HG03175 (cell line): ENCODE results near the gene SRGAP2C.
"Not testable (repeated sequence)": the region's sequence is repeated elsewhere in the genome, so short reads cannot be mapped to it uniquely, and the experiment has no call there.

ENCODE experiments used
- ATAC-seq: cut with Tn5 transposase; IDR thresholded peaks from one replicate; pipeline ENCODE4 v1.9.1; 2021; ENCODE audit warnings: mild to moderate bottlenecking, moderate library complexity; ENCODE audit not compliant: unreplicated experiment

The SRGAP2C gene

DNA sequence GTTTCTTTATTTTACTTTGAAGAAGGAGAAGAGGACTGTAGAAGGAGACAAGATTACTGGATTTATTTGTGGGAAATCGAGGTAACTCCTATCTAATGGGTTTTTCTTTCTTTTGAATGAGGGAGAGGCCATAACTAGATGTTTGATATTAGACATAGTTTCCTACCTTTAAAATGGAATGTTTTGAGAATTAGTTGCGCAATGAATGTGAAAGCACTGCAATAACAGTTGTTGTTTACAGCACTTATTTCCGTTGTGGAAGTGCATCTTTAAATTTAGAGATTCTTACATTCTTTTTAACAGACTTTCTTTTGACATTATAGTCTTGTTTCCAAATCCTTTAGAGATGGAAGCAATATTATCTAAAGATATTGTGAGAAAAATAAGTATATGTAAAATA lies 229.0 kb downstream of the SRGAP2C start:
- ATAC-seq, result no peak

DNA sequence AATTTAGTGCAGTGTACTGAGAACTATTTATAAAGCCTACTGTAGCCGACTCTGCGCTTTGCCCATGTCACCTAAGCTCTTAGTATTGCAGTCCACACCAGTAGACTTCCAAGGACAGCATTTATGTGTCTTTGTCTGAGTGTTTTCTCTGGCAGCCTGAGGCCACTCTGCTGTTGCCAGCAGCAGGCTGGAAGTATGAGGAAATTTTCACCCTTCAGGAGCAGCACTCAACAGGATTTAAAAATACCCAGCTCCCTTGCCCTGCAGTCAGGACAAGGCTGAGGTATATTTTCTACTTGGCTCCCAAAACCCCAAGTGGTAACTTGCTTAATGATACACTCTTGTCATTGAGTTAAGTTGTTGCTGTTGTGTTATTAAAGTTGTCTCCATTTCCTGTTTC lies 230.1 kb downstream of the SRGAP2C start:
- no peak for ATAC-seq

DNA sequence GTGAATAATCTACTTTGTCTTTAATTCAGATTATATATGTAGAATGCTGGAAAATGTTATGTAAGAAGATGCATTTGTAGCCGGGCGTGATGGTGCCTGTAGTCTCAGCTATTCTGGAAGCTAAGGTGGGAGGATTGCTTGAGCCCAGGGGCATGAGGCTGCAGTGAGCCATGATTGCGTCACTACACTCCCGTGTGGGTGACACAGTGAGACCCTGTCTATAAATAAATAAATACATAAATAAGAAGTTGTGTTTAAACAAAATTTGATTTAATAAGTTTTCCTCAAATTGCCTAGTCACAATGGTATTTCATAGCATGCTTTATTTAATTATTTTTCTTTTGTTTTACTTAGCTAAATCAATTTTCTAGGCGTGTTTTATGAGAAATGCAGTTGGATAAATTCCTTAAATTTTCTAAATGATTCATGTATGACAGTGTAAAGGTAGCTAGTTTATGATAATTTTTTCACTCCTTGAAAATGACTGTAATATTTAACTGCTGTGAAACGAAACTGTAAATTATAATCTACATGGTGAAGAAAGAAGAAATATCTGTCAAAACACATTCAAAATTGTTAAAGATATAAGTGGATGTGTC lies 232.6 kb downstream of the SRGAP2C start:
- no peak for ATAC-seq

DNA sequence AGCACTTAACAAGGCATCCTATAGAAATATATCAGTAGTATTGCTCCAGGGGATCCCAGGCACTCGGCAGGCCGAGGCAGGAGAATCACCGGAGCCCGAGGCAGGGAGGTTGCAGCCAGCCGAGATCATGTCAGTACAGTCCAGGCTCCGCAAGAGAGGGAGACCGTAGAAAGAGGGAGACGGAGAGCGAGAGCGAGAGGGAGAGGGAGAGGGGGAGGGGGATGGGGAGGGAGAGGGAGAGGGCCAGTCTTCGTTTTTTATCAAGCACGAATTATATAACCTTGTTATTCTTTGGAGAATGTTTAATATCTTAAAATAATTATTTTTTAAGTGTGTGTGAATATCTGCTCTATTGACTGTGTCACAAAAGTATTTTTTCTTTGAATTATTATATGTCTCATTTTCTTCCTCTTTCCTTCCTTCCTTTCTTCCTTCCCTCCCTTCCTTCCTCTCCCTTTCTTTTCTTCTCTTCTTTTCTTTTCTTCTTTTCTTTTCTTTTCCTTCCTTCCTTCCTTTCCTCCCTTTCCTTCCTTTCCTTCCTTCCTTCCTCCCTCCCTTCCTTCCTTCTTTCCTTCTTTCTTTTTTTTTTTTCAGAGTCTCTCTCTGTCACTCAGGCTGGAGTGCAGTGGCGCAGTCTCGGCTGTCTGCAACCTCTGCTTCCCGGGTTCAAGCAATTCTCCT lies 233.7 kb downstream of the SRGAP2C start:
- ATAC-seq, result no peak

DNA sequence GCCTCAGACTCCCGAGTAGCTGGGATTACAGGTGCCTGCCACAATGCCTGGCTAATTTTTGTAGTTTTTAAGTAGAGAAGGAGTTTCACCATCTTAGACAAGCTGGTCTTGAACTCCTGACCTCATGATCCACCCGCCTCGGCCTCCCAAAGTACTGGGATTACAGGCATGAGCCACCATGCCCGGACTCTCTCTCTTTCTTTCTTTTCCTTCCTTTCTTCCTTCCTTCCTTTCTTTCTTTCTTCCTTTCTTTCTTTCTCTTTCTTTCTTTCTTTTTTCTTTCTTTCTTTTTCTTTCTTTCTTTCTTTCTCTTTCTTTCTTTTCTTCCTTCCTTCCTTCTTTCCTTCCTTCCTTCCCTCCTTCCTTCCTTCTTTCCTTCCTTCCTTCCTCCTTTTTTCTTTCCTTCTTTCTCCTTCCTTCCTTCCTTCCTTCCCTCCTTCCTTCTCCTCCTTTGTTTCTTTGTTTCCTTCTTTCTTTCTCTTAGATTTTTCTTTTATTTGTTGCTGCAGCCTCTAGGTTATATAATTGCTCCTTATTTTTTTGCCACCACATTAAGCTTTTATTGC lies 234.4 kb downstream of the SRGAP2C start:
- ATAC-seq, result not testable (repeated sequence)

DNA sequence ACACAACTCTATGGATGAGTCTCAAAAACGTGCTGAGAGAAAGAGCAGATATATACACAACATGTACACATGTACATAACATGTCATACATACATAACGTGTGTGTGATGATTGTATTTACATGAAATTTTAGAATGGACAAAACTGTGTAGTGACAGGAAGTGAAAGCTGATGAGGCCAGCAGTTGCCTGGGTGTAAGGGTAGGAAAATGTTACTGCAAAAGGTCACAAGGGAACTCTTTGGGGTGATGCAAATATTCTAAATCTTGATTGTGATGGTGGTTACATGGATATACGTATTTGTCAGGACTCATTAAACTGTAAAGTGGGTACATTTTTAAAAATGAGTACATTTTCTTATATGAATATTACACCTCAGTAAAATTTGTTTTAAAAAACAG lies 236.7 kb downstream of the SRGAP2C start:
- not testable (repeated sequence) for ATAC-seq

DNA sequence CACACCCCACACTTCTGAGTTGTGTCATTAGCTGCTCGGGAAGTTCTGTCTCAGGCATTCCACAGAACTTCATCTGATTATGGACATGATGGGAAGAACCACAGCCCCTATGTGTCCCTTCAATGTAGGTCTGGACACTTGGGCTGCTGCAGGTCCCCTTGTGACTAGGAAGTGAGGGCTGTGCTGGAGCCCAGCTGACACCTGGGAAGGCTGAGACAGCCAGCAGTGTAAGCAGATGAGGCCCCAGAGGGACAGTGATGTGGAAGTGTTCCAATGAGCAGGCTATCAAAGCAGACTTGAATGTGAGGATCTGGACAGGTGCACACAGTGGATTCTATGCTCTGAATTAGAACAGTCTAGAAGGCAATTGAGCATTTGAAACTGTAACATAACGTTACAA lies 239.2 kb downstream of the SRGAP2C start:
- not testable (repeated sequence) for ATAC-seq

DNA sequence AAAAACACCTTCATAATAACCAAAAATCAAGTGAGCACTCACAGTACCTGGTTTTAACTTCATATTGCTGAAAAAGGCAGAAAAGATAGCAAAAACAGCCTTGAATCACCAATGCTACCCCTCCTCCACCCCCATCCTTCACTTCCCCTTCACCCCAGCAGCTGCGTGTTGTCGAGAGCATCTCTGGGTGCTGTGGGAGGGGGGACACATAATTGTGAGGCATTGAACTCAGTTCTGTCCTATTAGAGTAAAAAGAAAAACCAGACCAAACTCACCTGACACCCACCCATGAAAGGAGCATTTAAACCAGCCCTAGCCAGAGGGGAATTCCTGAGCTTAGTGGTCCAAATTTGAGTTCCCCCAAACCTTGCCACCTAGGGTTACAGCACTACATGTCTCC lies 248.7 kb downstream of the SRGAP2C start:
- ATAC-seq, result not testable (repeated sequence)

DNA sequence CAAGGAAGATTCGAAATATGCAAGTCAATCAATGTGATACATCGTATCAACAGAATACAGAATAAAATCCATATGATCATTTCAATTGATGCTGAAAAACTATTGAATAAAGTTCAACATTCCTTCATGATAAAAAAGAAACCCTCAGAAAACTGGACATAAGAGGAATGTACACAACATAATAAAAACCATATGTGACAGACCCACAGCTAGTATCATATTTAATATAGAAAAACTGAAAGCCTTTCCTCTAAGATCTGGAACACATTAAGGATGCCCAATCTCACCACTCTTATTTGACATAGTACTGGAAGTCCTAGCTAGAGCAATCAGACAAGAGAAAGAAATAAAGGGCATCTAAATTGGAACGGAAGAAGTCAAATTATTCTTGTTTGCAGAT lies 254.1 kb downstream of the SRGAP2C start:
- ATAC-seq, result not testable (repeated sequence)

DNA sequence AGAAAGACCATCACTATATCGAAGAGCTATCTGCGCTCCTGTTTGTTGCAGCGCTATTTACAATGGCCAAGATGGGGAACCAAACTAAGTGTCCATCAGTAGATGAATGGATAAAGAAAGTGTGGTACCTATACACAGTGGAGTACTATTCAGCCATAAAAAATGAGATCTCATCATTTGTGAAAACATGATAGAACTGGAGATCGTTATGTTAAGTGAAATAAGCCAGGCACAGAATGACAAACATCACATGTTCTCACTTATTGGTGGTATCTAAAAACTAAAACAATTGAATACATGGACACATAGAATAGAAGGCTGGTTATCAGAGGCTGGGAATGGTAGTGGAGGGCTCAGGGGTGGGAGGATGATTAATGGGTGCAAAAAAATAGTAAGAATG lies 256.2 kb downstream of the SRGAP2C start:
- no peak for ATAC-seq
